ENCODE results near the gene ZC3H13. TPM values are rescaled to one million over a fixed set of nuclear protein-coding genes. Genes with fewer than 3 reads are reported as not detected.

The ZC3H13 gene
- total RNA-seq, 1 donor from 2014 or later: 52.0 TPM

GRCh38 chr13:46041419-46041839, 11.1 kb downstream of the ZC3H13 start:
- intact Hi-C loops (cut with DNase I): no loop called here
- Histone ChIP-seq H3K9me3 (no peaks in the 10 kb centered on the region), H3K4me3 (no peak overlapping the region), H3K27ac (no peak overlapping the region), H3K4me1 (no peaks in the 10 kb centered on the region), H3K36me3 (peaks cover 52% of the 10 kb centered on the region), H3K27me3 (ENCODE audit: low read depth) (no peaks in the 10 kb centered on the region)
- no peak for ATAC-seq
- no peak for TF ChIP-seq CTCF (IDR thresholded peaks at IDR 0.05)
- DNase-seq: no peak

- intact Hi-C loops (cut with DNase I): no loop called here
- Histone ChIP-seq H3K36me3 (peaks cover 55% of the 10 kb centered on the region), H3K27me3 (ENCODE audit: low read depth) (no peaks in the 10 kb centered on the region), H3K4me1 (no peaks in the 10 kb centered on the region), H3K4me3 (no peak overlapping the region), H3K9me3 (no peaks in the 10 kb centered on the region), H3K27ac (no peak overlapping the region)
- DNase-seq (no peak), ATAC-seq (no peak)
- TF ChIP-seq CTCF (IDR thresholded peaks at IDR 0.05): no peak
Observed at GRCh38 chr13:46040763-46041162, 11.8 kb downstream of the ZC3H13 start.

- peaks cover 66% of the 10 kb centered on the region for H3K36me3 ChIP-seq
- intact Hi-C loops (cut with DNase I): no loop called here
Observed at GRCh38 chr13:46039411-46040182, 12.9 kb downstream of the ZC3H13 start.

GRCh38 chr13:46038296-46038695, 14.2 kb downstream of the ZC3H13 start:
- TF ChIP-seq CTCF (IDR thresholded peaks at IDR 0.05): no peak
- no peaks in the 10 kb centered on the region for H3K9me3 ChIP-seq
- no peak for ATAC-seq
- no peak overlapping the region for H3K4me3 ChIP-seq
- no peak for DNase-seq
- H3K36me3 ChIP-seq: peaks cover 59% of the 10 kb centered on the region
- H3K27ac ChIP-seq: no peak overlapping the region
- intact Hi-C loops (cut with DNase I): no loop called here
- no peaks in the 10 kb centered on the region for H3K4me1 ChIP-seq
- H3K27me3 ChIP-seq (ENCODE audit: low read depth): no peaks in the 10 kb centered on the region

More at GRCh38 chr13:46039411-46040182, 12.9 kb downstream of the ZC3H13 start:
- no peak for DNase-seq
- no peak for TF ChIP-seq CTCF (IDR thresholded peaks at IDR 0.05)
- ATAC-seq: no peak
- Histone ChIP-seq H3K4me3 (no peak overlapping the region), H3K27me3 (ENCODE audit: low read depth) (no peaks in the 10 kb centered on the region), H3K4me1 (no peaks in the 10 kb centered on the region), H3K27ac (no peak overlapping the region), H3K9me3 (no peaks in the 10 kb centered on the region)

- no peak for ATAC-seq
Observed at GRCh38 chr13:46035066-46035465, 17.5 kb downstream of the ZC3H13 start.

More at GRCh38 chr13:46035066-46035465, 17.5 kb downstream of the ZC3H13 start:
- intact Hi-C loops (cut with DNase I): no loop called here
- DNase-seq: no peak
- H3K9me3 ChIP-seq: peaks cover 4% of the 10 kb centered on the region
- no peak overlapping the region for H3K27ac ChIP-seq
- H3K27me3 ChIP-seq (ENCODE audit: low read depth): no peaks in the 10 kb centered on the region
- no peak overlapping the region for H3K4me3 ChIP-seq
- no peaks in the 10 kb centered on the region for H3K4me1 ChIP-seq
- peaks cover 38% of the 10 kb centered on the region for H3K36me3 ChIP-seq
- no peak for TF ChIP-seq CTCF (IDR thresholded peaks at IDR 0.05)

Measured in lower lobe of right lung (tissue), 2 donors.